Heart right ventricle (tissue), 16 donors: ENCODE data around the gene CRB2. TPM values are rescaled to one million over a fixed set of nuclear protein-coding genes. Genes with fewer than 3 reads are reported as not detected.

Experiments used
- ATAC-seq, 8 donors: fragments of 200-7000 bp; cut with Tn5 transposase; one replicate each; pipeline ENCODE4 v1.9.1; 2020; ENCODE audit warnings: mild to moderate bottlenecking in 8 of 8, moderate library complexity in 8 of 8, moderate number of reproducible peaks in 1 of 8
- DNase-seq, 2 donors: peaks; one replicate each; pipeline ENCODE4 v3.0.0-alpha.2; 2020
- H3K27ac ChIP-seq, 10 donors: fragments of 200-600 bp; sonication (generic) in 2 of 10; one replicate each; pipeline versions ENCODE4 v1.5.0 to v1.8.0; 2020 to 2022; ENCODE audit warnings: mild to moderate bottlenecking in 3 of 10
- H3K27me3 ChIP-seq, 7 donors: fragments of 200-600 bp; one replicate each; pipeline ENCODE4 v1.8.0; 2021 to 2022; ENCODE audit warnings: mild to moderate bottlenecking in 2 of 7
- H3K36me3 ChIP-seq, 9 donors: fragments of 200-600 bp; sonication (generic) in 1 of 9; one replicate each; pipeline versions ENCODE4 v1.5.0 to v1.8.0; 2020 to 2022; ENCODE audit warnings: mild to moderate bottlenecking in 2 of 9
- H3K4me1 ChIP-seq, 9 donors: fragments of 200-600 bp; sonication (generic) in 1 of 9; one replicate each; pipeline versions ENCODE4 v1.5.0 to v1.8.0; 2020 to 2022; ENCODE audit warnings: mild to moderate bottlenecking in 4 of 9
- H3K4me3 ChIP-seq, 10 donors: fragments of 200-600 bp; sonication (generic) in 2 of 10; one replicate each; pipeline versions ENCODE4 v1.5.0 to v1.8.0; 2020 to 2022; ENCODE audit warnings: mild to moderate bottlenecking in 7 of 10, moderate library complexity in 2 of 10
- H3K9me3 ChIP-seq, 11 donors: fragments of 200-600 bp in 10 of 11; sonication (generic) in 2 of 11; one replicate each; pipeline versions ENCODE4 v1.5.0 to v1.8.0; 2013 to 2022; ENCODE audit warnings: mild to moderate bottlenecking in 2 of 11, control low read depth in 1 of 11, moderate library complexity in 1 of 11
- WGBS, 2 donors: extraction: QIAGEN DNeasy Blood & Tissue Kit; methylation state at CpG; one replicate each; pipeline ENCODE4 v1.1.7; 2013; ENCODE audit warnings: inconsistent platforms in 1 of 2; 5-methylcytosine and 5-hydroxymethylcytosine counted together
- intact Hi-C, 10 donors: fragments of 100-400 bp; cut with DNase I; formaldehyde crosslinking; loops; one replicate each; pipeline versions ENCODE4 v1.11.1 to v1.14.2; 2022
- polyA plus RNA-seq, 2 donors: library from polyadenylated mRNA; stranded (reverse); fragments of 200-250 nt; gene quantifications; one replicate each; pipeline ENCODE4 v1.2.3, GENCODE V29; 2013
- total RNA-seq, 10 donors: library from RNA; stranded (reverse); fragmentation: NEBNext Ultra II Directional in 3 of 10; extraction: Animal tissue kit (Norgen Biotek cat#: 25700) in 3 of 10; gene quantifications; one replicate each; pipeline versions ENCODE4 v1.2.1 to v1.2.4, GENCODE V29; 2021 to 2023
- TF ChIP-seq, protein P1 (sequence below), 9 donors: fragments of 200-600 bp; sonication (generic) in 2 of 9; IDR thresholded peaks; one replicate each; pipeline versions ENCODE4 v1.5.0 to v1.8.0; 2021 to 2022; ENCODE audit warnings: antibody characterized with exemption in 9 of 9, mild to moderate bottlenecking in 5 of 9, moderate library complexity in 1 of 9
- donor health status: Arrhythmogenic right ventricular cardiomyopathy.
- donor health status: ischemic (EF 13 %, LVEDD 7.1; RV severe dilation, severe dysfunction).
- donor health status: healthy with polysubstance abuse.
- donor health status: DM: no; HTN: yes; CAD: no.
- donor health status: DM: no; HTN: no; CAD: no.
- donor health status: ischemic (EF 25% LVEDD 6.9; RV normal size, moderate dysfunction).
- donor health status: ischemic (EF 25% LVEDD 5.7; RV mildly dilated, moderate dysfunction).
- donor health status: healthy.
- donor health status: DM: yes; HTN: yes; CAD: no.
- donor health status: Ischemic cardiomyopathy.
- donor health status: ischemic (EF 35%, LVEDD 5.7; RV mildly dilated, moderate dysfunction).
- donor health status: nonischemic (EF 11% LVEDD 7.7; RV severe dilation, severe dysfunction).
- donor health status: DM: yes; HTN: yes; CAD: no.
- donor health status: PGD.
- donor health status: ischemic (EF 29% LVEDD 5.4; RV normal size, mild dysfunction).
- donor health status: nonischemic (EF 23%, LVEDD 6.1; RV moderate dilation, normal function).

CRB2 gene
- total and polyA plus RNA-seq, 12 donors = 0.01 to 0.24 (median 0.09) TPM; not detected in 9

GRCh38 chr9:123349691-123350480, 6.1 kb upstream of the CRB2 start:
- H3K9me3 ChIP-seq = no peaks in the 10 kb centered on the region
- intact Hi-C loops = loop anchor here (2.0 to 10.0 kb wide), 14 partner anchors 83 to 885 kb away; partner anchors contain the start of gene STRBP (in 2 of the 10)
- no peak overlapping the region for H3K27ac ChIP-seq
- peak; percentile 67 to 83 (median 76) for ATAC-seq
- H3K27me3 ChIP-seq = peaks cover 0 to 26% (median 17%) of the 10 kb centered on the region in 7 donors
- peak in 1 of 2 donors; percentile 56 for DNase-seq
- 22 to 23% methylated on average over 16 of the region's 16 CpGs for WGBS, 2 donors
- H3K36me3 ChIP-seq = no peaks in the 10 kb centered on the region
- H3K4me3 ChIP-seq = no peak overlapping the region
- H3K4me1 ChIP-seq = peaks cover 0 to 10% (median 0%) of the 10 kb centered on the region in 9 donors
- TF ChIP-seq, protein P1, sequence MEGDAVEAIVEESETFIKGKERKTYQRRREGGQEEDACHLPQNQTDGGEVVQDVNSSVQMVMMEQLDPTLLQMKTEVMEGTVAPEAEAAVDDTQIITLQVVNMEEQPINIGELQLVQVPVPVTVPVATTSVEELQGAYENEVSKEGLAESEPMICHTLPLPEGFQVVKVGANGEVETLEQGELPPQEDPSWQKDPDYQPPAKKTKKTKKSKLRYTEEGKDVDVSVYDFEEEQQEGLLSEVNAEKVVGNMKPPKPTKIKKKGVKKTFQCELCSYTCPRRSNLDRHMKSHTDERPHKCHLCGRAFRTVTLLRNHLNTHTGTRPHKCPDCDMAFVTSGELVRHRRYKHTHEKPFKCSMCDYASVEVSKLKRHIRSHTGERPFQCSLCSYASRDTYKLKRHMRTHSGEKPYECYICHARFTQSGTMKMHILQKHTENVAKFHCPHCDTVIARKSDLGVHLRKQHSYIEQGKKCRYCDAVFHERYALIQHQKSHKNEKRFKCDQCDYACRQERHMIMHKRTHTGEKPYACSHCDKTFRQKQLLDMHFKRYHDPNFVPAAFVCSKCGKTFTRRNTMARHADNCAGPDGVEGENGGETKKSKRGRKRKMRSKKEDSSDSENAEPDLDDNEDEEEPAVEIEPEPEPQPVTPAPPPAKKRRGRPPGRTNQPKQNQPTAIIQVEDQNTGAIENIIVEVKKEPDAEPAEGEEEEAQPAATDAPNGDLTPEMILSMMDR (IDR thresholded peaks at IDR 0.05) = peak; percentile 88 to 98 (median 94)

DNA sequence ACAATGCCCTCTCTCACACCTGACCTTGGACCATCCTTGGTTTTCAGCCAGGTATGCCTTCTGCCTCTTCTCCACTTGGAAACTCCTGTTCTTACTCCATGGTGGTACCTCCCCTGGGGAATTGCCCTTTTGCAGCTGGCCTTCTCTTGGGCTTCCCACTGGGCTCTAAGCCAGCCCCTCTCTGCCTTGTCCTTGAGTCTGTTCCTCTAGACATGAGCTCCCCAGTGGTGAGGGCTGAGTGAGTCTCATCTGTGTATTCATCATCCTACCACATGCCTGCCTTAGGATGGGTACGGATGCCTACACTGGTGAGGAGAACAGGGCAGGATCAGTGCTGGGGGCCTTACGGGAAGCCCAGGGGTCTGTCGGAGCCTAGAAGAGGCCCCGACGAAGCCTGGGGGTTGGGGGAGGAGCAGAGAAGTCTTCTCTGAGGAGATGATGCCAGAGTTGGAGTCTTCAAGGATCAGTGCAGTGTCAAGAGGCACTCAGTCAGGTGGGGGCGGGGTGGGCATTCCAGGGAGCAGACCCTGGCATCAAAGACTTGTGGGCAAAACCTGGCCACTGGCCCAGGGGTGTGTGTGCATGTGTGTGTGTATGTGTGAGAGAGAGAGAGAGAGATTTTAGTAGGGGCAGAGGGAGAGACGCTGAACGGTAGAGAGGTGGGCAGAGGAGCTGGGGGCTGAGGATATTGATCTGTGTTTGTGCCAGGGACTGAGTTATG, 5.2 kb upstream of the CRB2 start:
- Histone ChIP-seq H3K27ac (no peak overlapping the region), H3K27me3 (peaks cover 0 to 33% (median 17%) of the 10 kb centered on the region in 7 donors), H3K36me3 (no peaks in the 10 kb centered on the region), H3K4me3 (no peak overlapping the region), H3K4me1 (peaks cover 0 to 10% (median 0%) of the 10 kb centered on the region in 9 donors), H3K9me3 (no peaks in the 10 kb centered on the region)
- intact Hi-C loops = loop anchor here in 7 of 10 donors (2.0 to 10.0 kb wide), 7 partner anchors 248 to 886 kb away; no protein-coding TSS in a partner anchor
- DNase-seq (no peak), ATAC-seq (peak in 2 of 8 donors; percentile 13 to 32)
- TF ChIP-seq, protein P1 (IDR thresholded peaks at IDR 0.05) = no peak
- WGBS, 2 donors = 59 to 70% methylated on average over 8 of the region's 8 CpGs

- DNase-seq (no peak), ATAC-seq (no peak)
- H3K9me3 ChIP-seq = no peaks in the 10 kb centered on the region
- TF ChIP-seq, protein P1 (IDR thresholded peaks at IDR 0.05) = no peak
- 84 to 90% methylated on average over 4 of the region's 4 CpGs for WGBS, 2 donors
- intact Hi-C loops = loop anchor here in 7 of 10 donors (5.0 to 10.0 kb wide), 6 partner anchors 251 to 888 kb away; no protein-coding TSS in a partner anchor
- H3K36me3 ChIP-seq = no peaks in the 10 kb centered on the region
- H3K4me1 ChIP-seq = peaks cover 0 to 10% (median 0%) of the 10 kb centered on the region in 9 donors
- H3K27me3 ChIP-seq = peaks cover 0 to 38% (median 17%) of the 10 kb centered on the region in 7 donors
- no peak overlapping the region for H3K4me3 ChIP-seq
- no peak overlapping the region for H3K27ac ChIP-seq
Measured at GRCh38 chr9:123353041-123353440, 3.0 kb upstream of the CRB2 start.

GRCh38 chr9:123353984-123354591, 1.9 kb upstream of the CRB2 start:
- Histone ChIP-seq H3K4me1 (peaks cover 0 to 10% (median 0%) of the 10 kb centered on the region in 9 donors), H3K27me3 (peaks cover 0 to 36% (median 17%) of the 10 kb centered on the region in 7 donors), H3K36me3 (no peaks in the 10 kb centered on the region), H3K27ac (no peak overlapping the region), H3K9me3 (no peaks in the 10 kb centered on the region), H3K4me3 (no peak overlapping the region)
- DNase-seq (peak; percentile 55 to 65), ATAC-seq (peak; percentile 67 to 80 (median 72))
- 21 to 24% methylated on average over 20 of the region's 20 CpGs for WGBS, 2 donors
- intact Hi-C loops = loop anchor here in 8 of 10 donors (1.0 to 10.0 kb wide), 8 partner anchors 31 to 889 kb away; no protein-coding TSS in a partner anchor
- TF ChIP-seq, protein P1 (IDR thresholded peaks at IDR 0.05) = peak; percentile 69 to 85 (median 83)
